Stimulated activated CD4-positive, alpha-beta T cell treated with anti-CD3 and anti-CD28 coated beads, Interleukin-15, amount 100 ng/mL, for 24 hours (primary cell): Measurements from ENCODE around the gene C15orf39.

Experiments used
- DNase-seq: peaks from one replicate; pipeline ENCODE4 v3.0.0-alpha.2; 2020

The C15orf39 gene

DNA sequence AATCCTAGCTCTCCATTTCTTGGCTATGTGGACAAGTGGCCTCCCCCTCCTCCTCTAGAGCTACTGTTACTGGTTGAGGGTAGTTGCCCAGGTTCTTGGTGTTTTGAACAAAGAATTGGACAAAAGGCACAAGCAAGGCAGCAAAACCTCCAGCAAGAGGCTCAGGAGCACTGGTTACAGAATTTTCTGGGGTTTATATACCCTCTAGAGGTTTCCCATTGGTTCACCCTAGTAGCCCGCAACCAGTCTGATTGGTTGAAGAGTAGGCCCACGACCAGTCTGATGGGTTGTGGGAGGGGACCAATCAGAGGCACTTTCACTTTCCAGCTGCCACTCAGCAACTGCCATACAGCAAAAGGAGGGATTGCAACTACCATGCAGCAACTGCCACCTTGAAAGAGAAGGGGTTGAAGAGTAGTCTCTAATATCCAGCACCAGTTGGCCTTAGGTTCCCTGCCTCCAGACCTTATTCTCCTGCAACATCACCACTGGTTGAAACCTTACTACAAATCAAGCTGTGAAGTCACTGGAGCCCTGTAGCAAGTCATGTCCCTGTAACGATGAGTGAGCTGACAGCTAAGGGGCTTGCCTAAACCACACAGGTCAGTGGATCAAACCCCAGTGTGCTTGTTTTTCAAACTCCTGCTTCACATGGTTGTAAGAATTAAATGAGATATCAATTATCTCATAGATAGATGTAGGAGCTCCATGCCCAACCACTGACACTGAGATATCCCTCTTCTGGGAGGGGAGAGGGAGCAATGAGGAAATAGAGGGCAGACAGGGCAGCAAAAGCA lies 2.9 kb upstream of the C15orf39 start:
- peak; percentile 37 for DNase-seq

DNA sequence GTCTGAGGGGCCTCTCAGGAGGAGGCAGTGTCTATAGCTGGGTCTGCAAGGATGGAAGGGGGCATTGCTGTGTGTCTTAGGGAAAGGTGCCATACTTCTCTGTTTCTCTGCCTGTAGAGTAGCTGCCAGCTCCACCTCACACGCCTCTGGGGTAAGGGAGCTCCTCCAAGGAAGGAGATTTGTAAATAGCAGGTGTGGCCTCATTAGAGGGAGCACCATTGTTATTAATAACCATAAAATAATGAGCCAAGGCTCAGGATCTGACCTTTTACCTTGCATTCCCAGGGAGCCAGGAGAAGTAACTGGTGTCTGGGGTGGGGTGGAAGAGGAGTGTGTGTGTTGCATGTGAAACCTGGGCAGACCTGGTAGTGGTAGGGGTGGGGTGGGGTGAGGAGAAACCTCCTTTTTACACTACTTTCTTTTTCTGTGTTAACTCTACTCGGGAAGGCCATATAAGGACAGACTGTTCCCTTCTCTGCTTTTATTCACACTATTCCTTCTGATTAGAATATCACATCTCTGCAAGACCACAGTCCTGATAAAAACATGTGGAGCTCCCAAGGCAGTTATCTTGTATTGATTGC lies 2.2 kb upstream of the C15orf39 start:
- no peak for DNase-seq

DNA sequence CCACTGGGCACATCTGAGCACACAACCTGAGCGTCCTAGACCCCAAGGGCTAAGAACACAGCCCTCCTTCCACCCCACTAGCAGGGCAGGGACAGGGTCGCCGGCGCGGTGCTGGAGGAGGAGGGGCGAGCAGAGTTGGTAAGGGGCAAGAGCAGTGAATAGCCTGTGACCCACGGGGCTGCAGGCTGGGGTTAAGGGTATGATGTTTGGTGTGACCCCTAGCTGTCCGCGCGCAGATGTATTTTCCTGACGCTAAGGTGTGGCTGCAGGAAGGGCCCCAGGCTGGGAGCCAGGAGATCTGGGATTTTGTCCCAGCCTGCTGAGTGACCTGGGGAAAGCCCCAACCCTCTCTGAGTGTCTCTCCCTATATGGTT lies 1.3 kb upstream of the C15orf39 start:
- DNase-seq = no peak

DNA sequence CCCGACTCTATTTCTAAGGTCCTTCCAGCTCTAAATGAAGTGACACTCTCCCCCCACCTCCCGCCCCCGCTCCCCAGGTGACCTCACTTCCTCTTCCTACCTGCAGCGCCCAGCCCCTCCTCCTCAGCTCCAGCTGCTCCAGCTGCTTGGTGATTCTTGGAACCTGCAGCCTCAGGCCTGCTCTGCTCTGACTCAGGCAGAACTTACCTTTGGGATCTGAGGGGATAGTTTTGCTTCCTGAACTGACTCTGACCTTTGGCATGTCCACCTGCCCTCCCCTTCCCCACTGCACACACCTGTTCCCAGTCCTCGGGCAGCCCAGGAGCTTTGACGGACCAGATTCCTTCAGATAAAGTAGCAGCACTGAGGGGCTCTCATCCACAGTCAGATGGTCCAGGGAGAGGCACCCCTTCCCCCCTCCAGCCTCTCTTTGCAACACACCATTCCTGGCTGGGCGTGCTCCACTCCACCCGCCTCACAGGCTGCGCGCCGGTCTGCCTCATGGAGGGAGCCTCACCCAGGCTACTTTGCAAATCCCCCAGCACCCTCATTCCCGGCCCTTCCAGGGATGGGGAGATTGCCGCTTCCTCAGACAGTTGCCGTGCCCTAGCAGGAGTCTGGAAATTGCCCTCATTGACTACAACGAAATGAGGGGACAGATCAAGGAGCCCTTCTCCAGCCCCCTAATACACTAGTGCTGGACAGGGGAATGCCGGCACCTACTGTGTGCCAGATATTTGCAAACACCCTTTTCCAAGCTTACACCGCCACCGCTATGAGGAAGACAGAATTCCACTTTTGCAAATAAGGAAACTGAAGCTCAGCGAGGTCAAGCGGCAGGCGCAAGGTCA lies 692 bp upstream of the C15orf39 start:
- peak; percentile 69 for DNase-seq

DNA sequence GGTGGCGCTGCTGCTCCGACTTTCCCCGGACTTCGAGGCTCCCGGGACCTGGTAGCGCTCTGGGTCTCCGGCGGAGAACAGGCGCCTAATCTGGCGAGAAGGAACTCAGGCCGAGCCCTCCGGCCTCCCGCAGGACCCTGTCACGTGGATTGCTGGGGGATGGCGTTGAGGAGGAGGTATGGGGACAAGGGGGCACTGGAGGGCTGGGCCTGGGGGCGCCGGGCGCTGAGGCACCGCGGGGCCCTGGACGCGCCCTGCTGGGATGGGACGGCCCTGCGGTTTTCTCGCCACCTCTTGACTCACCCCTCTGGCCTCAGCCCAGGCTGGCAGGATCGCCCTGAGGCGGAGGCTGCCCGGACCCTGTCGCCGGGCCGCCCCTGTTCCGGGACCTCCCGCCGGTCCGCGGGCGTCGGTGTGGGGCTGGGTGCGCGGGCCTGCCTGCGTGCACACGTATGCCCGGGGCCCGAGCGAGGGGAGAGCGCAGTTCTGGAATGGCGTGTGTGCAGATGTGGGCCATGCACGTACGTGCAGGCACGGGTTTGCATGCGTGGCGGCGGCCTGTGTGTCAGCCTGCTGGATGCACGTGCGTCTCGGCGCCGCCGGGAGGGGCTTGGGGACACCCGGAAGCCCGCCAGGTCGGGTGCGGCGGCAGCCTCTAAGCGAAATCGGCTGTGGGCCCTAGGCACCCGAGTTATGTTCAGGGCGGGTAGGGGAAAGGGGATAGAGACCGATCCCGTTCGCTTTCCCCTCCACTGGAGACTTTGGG lies 752 bp downstream of the C15orf39 start:
- peak; percentile 90 for DNase-seq

DNA sequence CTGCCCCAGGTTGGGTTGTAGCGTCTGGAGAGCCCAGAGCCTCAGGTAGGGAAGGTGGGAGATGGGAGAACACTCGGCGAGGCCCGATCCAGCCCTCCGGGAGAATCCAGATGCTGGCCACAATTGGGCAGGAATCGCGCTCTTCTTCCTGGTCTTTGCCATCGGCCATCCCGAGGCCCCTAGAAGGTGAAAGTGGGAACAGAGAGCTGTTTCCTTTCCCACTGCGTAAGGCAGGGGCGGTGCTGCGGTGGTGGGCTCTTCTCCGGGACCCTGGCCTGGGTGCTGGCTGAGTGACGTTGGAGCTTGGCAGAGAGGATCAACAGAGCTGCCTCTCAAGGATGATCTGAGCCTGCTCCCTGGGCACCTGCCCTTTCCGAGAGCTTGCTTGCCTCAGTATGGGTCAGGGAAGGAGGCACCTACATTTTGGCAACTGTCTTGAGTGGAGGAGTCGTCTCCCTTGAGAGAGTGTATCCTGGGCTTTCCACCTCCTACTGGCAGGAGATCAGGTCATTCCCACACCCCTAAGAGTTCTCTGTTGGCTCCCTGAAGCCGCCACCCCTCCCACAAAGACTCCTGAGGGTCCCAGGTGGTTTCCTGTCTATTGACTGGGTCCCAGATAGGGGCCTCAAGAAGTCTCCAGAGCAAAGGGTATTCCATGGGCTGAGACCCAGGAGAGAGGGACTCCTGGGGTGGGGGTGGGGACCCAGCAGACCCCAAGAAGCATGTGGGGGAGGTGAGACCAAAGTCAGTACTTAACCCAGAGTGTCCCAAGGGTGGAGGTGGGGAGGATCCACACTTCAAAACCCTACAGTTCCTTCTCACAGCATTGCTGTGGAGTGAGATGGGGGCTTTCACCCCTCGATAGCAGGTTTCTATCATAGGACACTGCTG lies 1.6 kb downstream of the C15orf39 start:
- DNase-seq = no peak

DNA sequence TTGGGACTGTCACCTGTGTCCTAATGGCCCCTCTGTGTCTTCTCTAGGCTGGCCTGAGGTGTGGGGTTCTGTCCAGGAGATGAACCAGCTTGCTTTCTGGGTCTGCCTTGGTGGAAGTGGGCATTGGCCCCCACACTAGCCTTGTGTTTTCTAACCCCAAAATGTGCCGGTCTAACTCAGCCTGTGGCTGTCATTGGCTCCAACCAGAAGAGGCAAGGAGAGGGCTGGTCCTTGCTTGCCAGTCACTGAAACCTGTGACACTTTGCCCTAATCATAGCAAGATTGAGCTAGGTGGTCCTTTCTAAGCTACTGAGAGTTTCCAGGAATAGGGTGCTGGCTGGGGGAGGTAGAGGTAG lies 2.2 kb downstream of the C15orf39 start:
- no peak for DNase-seq

DNA sequence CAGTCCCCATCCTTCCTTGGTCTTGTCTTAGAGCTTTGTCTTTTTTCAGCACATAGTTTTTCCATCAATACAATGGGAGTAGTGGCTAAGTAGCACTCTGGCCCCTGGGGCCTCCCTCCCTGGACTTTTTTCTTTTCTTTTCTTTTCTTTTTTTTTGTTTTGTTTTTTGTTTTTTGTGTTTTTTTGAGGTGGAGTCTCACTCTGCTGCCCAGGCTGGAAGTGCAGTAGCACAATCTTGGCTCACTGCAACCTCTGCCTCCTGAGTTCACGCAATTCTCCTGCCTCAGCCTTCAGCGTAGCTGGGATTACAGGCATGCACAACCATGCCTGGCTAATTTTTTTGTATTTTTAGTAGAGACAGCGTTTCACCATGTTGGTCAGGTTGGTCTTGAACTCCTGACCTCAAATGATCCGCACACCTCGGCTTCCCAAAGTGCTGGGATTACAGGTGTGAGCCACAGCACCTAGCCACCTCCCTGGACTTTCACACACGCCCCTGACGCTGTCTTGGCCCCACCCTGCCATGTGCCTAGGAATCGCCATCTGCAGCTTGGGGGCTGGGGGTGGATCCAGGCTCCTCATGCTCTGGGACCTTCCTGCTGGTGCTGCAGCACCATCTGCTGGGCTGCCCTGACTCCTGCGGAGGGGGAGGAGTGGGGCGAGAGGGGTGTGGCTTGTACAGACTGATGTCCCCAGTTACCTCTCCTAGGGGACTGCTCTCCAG lies 2.8 kb downstream of the C15orf39 start:
- peak; percentile 93 for DNase-seq

DNA sequence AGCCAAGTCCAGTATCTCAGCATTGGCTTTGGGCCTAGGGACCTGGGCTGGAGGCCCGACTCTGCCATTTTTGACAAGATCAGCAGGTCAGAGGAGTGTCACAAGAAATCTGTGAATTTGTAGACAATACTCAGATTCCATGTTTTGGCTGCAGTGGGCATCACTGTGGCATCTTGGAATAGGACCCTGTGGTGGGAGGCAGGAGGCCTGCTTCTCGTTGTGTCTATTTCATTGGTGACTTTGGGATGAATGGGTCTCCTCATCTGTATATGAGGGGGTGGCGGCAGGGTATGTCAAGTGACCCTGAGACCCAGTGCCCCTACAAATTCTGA lies 3.3 kb downstream of the C15orf39 start:
- DNase-seq = no peak

DNA sequence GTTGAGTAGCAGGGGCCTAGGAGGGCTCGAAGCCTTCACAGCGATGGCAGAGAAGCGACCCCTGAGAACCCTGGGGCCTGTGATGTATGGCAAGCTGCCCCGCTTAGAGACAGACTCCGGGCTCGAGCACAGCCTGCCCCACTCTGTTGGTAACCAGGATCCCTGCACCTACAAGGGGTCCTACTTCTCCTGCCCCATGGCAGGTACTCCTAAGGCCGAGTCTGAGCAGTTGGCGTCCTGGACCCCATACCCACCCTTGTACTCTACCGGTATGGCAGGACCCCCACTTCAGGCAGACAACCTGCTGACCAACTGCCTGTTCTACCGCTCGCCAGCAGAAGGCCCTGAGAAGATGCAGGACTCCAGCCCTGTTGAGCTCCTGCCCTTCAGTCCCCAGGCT lies 4.3 kb downstream of the C15orf39 start:
- DNase-seq = no peak

DNA sequence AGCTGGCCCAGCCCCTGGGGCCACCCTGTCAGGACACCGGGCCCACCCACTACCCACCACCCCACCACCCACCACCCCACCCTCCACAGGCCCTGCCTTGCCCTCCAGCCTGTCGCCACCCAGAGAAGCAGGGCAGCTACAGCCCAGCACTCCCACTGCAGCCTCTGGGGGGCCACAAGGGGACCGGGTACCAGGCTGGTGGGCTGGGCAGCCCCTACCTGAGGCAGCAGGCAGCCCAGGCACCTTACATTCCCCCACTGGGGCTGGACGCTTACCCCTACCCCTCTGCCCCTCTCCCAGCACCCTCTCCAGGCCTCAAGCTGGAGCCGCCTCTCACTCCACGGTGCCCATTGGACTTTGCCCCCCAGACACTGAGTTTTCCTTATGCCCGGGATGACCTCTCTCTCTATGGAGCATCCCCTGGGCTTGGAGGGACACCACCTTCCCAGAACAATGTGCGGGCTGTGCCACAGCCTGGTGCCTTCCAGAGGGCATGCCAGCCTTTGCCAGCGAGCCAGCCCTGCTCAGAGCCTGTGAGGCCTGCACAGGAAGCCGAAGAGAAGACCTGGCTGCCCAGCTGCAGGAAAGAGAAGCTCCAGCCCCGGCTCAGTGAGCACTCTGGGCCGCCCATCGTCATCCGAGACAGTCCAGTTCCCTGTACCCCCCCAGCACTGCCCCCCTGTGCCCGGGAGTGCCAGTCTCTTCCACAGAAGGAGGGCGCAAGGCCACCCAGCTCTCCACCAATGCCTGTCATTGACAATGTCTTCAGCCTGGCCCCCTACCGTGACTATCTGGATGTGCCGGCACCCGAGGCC lies 5.3 kb downstream of the C15orf39 start:
- no peak for DNase-seq

DNA sequence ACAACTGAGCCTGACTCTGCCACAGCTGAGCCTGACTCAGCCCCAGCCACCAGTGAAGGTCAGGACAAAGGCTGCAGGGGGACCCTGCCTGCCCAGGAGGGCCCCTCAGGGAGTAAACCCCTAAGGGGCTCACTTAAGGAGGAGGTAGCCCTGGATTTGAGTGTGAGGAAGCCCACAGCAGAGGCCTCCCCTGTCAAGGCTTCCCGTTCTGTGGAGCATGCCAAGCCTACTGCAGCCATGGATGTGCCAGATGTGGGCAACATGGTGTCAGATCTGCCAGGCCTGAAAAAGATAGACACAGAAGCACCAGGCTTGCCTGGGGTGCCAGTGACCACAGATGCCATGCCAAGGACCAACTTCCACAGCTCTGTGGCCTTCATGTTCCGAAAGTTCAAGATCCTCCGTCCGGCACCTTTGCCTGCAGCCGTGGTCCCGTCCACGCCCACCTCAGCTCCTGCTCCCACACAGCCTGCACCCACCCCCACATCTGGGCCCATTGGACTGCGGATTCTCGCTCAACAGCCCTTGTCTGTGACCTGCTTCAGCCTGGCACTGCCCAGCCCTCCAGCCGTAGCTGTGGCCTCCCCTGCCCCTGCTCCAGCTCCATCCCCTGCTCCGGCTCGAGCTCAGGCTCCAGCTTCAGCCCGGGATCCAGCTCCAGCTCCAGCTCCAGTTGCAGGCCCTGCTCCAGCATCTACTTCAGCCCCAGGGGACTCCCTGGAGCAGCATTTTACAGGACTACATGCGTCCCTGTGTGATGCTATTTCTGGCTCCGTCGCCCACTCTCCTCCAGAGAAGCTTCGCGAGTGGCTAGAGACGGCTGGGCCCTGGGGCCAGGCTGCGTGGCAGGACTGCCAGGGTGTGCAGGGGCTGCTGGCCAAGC lies 6.2 kb downstream of the C15orf39 start:
- no peak for DNase-seq

DNA sequence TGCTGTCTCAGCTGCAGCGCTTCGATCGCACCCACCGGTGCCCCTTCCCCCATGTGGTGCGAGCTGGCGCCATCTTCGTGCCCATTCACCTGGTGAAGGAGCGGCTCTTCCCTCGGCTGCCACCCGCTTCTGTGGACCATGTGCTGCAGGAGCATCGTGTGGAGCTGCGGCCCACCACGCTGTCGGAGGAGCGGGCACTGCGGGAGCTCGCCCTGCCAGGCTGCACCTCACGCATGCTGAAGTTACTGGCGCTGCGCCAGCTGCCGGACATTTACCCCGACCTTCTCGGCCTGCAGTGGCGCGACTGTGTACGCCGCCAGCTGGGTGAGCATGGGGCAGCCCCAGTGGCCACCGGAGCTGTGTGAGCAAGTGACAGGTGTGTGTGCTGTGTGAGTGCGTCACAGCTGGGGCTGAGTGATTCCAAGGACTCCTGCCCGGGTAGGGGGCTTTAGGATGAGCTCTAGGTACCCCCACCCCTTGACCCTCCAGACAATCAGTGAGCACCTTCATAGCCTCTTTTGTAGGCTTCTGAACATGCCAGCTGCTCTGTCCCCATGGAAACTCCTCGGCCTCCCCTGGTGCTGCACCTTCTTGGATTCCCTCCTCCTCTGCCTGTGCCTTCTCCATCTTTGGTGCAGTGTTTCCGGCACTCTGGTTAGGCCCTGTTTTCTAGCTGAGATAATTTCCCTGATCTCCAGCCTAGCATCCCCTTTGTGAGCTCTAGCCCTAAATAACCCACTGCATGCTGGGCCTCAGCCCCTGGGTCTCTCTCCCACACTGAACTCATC lies 7.0 kb downstream of the C15orf39 start:
- no peak for DNase-seq

DNA sequence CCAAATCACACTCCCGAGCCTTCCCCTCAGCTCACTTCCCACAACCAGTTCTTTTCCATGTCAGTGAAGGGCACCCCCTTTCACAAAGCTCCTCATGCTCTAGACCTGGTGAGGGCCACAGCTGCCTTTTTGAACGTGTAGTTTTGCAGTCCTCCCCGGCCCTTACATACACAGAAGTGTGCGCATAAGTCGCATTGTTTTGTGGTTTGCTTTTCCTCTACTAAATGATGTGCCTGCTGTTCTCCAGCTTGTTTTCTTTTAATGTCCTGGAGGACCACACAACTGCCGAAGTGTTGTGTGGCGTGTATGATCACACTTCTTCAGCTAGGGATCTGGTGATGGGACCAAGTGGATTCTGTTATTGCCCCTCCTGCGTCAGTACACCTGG lies 7.6 kb downstream of the C15orf39 start:
- no peak for DNase-seq

DNA sequence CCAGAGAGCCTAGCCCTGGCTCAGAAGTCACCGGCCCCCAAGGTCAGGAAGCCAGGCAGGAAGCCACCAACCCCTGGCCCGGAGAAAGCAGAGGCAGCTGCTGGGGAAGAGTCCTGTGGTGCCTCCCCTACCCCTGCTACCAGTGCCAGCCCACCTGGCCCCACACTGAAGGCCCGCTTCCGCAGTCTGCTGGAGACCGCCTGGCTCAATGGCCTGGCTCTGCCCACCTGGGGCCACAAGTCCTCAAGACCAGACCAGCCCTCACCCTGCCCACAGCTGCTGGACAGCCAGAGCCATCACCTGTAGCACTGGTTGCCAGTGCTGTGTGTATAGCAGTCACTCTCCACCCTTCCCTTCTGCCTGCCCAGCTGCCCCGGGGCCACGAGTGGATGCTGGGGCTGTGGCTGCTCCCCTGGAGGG lies 9.1 kb downstream of the C15orf39 start:
- no peak for DNase-seq

DNA sequence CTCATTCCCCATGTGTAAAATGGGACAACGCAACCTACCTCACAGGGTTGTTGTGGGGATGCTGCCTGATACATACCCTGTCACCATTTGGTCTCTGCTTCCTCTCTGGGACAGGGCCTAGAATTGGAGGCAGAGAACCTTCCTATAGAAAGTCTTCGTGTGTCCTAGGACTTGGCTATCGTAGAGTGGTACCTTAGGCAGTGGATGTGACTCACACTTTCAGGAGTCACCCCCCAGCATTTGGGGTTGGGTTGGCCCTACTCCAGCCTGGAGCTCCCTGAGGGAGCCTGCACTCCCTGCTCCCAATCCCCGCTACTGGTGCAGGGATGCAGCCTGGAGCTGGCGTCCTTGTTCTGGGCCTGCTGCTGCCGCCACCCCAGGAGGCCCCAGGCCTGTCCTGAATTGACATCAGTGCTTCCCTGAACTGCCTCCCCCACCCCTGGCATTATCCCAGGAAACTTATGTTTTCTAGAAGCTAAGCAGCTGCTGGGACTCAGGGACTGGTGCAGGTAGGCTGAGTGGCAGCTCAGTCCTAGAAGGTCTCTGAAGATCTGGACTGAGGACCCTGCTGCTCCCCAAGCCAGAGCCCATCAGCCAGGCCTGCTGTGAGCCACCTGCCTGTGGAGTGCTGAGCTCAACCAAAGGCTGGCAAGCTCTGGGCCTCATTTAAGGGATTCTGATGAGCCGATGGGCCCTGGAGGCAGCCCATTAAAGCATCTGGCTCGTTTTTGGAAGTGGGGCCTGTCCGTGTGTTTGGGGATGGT lies 9.9 kb downstream of the C15orf39 start:
- no peak for DNase-seq

DNA sequence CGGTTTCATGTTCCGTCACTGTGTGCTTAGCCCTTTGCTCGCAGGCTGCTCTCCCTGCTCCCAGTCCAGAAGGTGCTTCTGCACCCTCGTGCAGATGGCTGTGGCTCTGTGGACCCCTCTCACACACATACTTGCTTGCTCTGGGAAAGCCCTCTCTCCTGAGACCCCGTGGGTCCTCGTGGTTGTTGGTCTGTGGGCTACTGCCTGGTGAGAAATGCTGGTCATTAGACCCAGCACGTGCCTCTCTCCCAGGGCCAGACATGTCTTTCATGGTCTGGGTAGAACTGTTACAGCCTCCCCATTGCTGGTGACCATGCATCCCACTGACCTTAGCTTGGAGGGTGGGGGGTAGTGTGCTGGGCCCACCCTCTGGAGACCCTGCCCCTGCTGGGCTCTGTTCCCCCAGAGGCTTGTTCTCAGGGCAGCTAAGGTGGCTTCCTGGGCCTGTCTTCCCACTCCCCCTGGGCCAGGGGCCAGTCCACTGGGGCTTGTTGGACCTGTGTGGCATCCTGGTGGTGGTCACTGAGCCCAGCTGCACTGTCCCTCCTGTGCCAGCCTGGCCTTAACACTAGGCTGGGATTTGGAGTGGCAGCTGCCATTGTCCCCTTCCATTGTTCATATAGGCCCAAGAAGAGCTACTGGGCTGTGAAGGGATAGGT lies 10.6 kb downstream of the C15orf39 start:
- DNase-seq = no peak
